GM20431 (cell line): ENCODE data around the gene CNGB1.

ENCODE experiments used
- in situ Hi-C: fragments of 300-500 bp; cut with MseI, MboI; formaldehyde crosslinking; loops from one replicate; pipeline ENCODE4 v1.15.0; 2020; ENCODE audit warnings: low sequenced_read_pairs; ENCODE audit not compliant: unreplicated experiment

Gene CNGB1

DNA sequence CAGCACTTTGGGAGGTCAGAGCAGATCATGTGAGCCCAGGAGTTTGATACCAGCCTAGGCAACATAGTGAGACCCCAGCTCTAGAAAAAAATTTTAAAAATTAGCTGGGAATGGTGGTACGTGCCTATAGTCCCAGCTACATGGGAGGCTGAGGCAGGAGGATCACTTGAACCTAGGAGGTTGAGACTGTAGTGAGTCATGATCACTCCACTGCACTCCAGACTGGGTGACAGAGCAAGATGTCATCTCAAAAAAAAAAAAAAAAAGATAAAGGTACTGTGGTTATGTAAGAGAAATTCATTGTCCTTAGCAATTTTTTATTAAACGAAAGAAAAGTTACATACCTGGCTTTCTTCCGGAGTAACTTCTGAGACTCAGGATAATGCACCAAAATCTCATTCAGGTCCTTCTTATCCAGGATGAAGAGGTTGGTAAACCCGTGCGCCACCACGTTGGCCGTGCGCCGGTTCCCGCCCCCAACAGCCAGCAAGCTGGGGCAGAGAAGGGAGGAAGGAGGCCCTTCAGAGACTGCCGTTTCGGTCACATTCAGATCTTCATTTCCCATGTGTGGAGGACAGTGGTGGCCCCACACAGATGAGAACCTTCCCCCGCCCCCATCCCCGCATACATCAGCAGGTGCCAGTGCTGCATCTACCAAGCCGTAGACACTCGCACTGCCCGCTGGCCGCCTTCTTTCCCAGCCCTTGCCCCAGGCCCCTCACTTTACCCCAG is 73.7 kb downstream of the CNGB1 start:
- in situ Hi-C loops: loop anchor here (10.0 kb wide), 1 partner anchor 118 kb away; no protein-coding TSS in a partner anchor

GRCh38 chr16:57895081-57895547 is 75.8 kb downstream of the CNGB1 start:
- in situ Hi-C loops: loop anchor here (10.0 kb wide), 1 partner anchor 120 kb away; no protein-coding TSS in a partner anchor

DNA sequence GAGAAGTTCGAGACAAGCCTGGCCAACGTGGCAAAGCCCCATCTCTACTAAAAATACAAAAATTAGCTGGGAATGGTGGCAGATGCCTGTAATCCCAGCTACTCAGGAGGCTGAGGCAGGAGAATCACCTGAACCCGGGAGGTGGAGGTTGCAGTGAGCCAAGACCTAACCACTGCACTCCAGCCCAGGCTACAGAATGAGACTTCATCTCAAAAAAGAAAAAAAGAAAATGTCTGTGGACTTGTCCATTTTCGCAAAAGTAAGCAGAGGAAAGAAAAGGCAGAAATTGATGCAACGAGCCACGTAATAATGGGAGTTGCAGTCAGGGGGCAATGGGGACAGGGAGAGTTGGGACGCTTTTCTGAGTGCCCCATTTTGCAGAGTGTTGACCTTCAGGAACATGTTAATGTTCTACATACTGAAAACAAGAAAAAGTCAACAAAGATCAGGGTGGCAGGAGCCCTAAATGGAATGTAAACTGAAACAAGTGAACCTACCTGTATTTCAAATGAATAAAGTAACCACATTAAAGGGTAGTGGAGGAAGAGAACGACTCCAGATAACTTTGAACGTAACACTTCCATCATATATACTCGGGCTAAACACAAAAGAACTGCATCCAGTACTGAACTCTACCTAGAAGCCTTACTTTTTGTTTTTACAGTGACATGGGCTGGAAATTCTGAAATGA is 76.4 kb downstream of the CNGB1 start:
- in situ Hi-C loops: loop anchor here (10.0 kb wide), 1 partner anchor 120 kb away; no protein-coding TSS in a partner anchor

GRCh38 chr16:57893559-57894389 is 77.2 kb downstream of the CNGB1 start:
- in situ Hi-C loops: loop anchor here (10.0 kb wide), 1 partner anchor 121 kb away; no protein-coding TSS in a partner anchor

GRCh38 chr16:57893217-57893558 is 77.7 kb downstream of the CNGB1 start:
- in situ Hi-C loops: loop anchor here (10.0 kb wide), 1 partner anchor 122 kb away; no protein-coding TSS in a partner anchor

GRCh38 chr16:57892447-57893096 is 78.4 kb downstream of the CNGB1 start:
- in situ Hi-C loops: loop anchor here (10.0 kb wide), 1 partner anchor 122 kb away; no protein-coding TSS in a partner anchor

DNA sequence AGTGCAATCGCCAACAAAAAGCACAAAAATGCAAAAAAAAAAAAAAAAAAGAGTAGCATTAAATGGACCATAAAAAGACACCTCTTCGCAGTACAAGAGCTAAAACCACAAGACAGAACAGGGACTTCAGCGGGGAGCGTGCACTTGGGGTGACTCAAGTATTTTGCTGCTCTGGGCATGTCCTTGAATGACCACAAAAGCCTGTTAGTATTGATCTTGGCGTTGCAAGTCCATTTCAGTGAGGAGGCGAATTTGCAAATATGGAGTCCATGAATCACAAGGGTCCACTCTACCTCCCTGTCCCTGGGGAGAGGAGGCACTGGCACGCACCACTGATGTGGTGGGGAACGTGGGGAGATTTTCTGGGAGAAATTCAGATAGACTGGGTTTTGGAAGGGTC is 78.9 kb downstream of the CNGB1 start:
- in situ Hi-C loops: loop anchor here (10.0 kb wide), 1 partner anchor 123 kb away; no protein-coding TSS in a partner anchor

GRCh38 chr16:57890752-57891111 is 80.2 kb downstream of the CNGB1 start:
- in situ Hi-C loops: loop anchor here (10.0 kb wide), 1 partner anchor 124 kb away; no protein-coding TSS in a partner anchor

DNA sequence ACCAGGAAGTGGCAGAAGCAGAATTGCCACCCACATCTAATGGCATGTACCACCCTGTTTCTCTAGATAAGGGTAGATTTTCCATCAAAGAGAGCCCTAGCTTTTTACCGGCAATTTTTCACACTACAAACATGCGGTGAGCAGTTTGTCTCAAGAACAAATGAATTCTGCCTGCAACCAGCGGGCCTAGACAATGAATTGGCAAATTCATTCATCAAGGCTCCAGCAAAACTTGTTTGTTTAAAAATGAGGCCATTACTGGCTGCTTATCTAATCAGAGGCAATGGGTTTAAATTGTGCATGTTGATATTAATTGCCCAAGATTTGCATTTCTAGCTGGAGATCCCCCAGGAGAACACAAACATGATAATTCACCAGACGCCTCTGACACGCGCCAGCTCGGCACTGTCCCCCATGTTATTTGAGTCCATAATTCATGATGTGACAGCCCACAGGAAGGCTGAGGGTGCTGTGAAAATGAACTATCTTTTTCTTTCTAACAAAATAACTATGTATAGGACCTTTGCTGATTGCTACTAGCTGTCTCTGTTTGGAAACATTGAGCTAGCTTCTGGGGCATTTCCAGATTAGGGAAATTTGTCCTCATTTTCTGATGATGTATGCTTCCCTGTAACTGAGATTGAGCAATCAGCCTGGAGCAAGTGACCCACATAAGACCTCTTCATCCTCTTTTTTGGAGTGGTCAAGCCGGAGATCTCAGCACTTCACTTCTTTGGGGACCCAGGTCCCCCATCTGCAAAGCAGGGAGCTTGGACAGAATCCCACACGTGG is 80.8 kb downstream of the CNGB1 start:
- in situ Hi-C loops: loop anchor here (10.0 kb wide), 1 partner anchor 125 kb away; no protein-coding TSS in a partner anchor

DNA sequence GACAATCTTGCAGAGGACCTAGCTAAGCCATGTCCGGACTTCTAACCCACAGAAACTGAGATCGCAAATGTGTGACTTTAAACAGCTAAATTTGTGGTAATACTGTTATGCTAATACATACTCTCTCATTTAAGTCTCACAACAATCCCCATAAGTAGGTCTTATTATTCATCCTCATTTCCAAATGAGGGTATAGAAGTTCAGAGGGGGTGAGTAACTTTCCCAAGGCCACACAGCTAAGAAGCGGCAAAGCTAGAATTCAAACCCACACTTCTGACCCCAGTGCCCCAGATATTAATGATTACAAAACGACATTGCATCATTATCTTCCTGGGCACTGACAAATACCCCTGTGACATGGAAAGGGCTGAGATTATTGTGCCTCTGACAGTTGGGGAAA is 81.4 kb downstream of the CNGB1 start:
- in situ Hi-C loops: no loop called here

GRCh38 chr16:57889111-57889510 is 81.8 kb downstream of the CNGB1 start:
- in situ Hi-C loops: no loop called here

GRCh38 chr16:57888128-57888527 is 82.8 kb downstream of the CNGB1 start:
- in situ Hi-C loops: no loop called here

GRCh38 chr16:57887711-57888110 is 83.2 kb downstream of the CNGB1 start:
- in situ Hi-C loops: no loop called here

DNA sequence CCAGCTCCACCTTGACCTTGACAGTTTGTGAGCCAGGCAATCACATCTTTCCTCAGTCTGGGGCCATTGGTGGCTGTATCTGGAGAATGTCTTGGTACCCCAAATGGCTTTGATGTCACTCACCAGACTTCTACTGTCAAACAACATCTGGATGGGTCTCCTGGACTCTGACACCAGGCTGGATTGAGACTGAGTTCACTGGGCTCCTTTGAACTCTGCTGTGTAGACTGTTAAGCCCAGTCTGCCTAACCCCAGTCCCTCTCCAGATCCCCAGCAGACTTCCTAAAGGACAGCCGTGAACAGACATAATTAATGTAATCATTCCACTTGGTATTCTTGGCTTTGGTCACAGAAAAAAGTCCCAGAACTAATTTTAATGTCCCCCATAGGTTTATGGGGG is 84.5 kb downstream of the CNGB1 start:
- in situ Hi-C loops: no loop called here

- in situ Hi-C loops: no loop called here
Observed at GRCh38 chr16:57884655-57885133, 86.2 kb downstream of the CNGB1 start.

- in situ Hi-C loops: no loop called here
Observed at GRCh38 chr16:57883953-57884654, 86.8 kb downstream of the CNGB1 start.

DNA sequence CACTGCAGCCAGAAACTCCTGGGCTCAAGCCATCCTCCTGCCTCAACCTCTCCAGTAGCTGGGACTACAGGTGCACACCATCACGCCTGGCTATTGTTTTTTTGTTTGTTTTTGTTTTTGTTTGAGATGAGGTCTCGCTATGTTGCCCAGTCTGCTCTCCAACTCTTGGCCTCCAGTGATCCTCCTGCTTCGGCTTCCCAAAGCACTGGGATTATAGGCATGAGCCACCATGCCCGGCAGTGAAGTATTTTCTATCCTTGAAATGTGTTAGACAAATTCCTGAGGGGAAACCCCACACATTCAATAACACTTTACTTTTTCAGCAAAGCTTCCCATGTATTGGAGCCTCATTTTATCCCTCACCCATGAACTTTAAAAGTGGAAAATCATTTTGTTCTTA is 87.4 kb downstream of the CNGB1 start:
- in situ Hi-C loops: no loop called here

DNA sequence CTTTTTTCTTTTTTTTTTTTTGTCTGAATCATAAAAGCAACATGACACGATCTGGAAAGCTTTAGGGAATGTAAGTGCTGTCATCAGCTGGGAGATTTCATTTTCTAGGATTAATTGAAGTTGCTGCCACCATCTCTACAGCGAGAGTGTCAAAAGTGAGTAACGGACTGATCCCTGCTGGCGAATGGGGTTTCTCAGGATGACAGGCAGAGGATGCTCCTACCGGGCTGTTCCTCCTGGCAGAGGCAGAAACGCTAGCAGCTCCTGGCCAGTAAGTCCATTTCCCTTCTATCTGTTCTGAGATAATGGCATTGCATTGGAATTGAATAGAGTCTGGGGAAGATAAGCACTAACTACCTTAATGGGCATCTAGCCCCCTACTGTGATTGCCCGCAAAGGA is 88.1 kb downstream of the CNGB1 start:
- in situ Hi-C loops: no loop called here
